Measurements from ENCODE around the gene TRABD2B. TPM values are rescaled to one million over a fixed set of nuclear protein-coding genes. Genes with fewer than 3 reads are reported as not detected.

TRABD2B gene
- total RNA-seq, 5 donors from 2014 or later (not counting 1 experiment from before 2014, with no cell fraction given) = not detected

DNA sequence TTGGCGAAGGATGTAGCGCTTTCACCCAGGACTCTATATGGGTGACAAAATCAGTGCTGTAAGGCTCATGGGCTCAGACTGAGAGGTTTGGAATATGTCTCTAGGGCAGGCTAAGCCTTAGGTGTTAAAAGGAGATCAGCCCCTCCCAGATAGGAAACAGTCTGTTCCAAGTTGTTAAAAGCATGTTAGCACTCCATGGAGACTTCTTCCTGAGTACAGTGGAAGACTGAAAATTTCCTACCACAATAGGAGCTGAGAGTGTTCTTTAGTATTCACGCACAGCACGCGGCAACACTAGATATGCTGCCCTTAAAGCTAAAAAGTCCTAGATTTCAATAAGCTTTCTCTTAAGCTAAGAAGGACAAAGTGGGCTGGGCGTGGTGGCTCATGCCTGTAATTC, 122.1 kb downstream of the TRABD2B start:
- ATAC-seq (replicated peaks in 1 of 4) = no peak
- H3K4me3 ChIP-seq (ENCODE audit: control insufficient read depth in 1 of 2, extremely low read depth in 1 of 2, low read length in 1 of 2) = no peak overlapping the region

DNA sequence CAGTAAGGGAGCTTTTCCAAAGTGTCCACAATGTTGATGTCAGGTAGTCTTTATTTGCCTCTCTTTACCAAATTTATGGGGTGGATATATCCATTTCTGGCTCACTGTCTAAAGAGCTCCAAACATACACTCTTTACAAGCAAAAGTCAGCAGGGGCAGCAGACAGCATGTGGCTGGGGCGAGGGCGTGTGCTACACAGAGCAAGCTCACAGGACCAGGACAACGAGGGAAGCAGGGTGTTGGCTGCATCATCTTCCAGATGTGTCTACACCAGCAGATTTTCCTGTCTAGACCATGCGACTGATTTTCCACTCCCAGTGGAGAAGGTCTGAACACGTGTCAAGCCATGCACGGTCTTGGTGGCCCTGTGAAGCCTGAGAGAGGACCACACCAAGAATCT, 123.8 kb downstream of the TRABD2B start:
- CTCF ChIA-PET = no interaction called here
- no peak overlapping the region for H3K27ac Mint-ChIP-seq
- no peaks in the 10 kb centered on the region for H3K36me3 Mint-ChIP-seq

More for the DNA sequence above, 122.1 kb downstream of the TRABD2B start:
- Histone ChIP-seq H3K36me3 (ENCODE audit: control insufficient read depth in 2 of 2, extremely low read depth in 1 of 2, insufficient read depth in 1 of 2, low read length in 1 of 2) (no peaks in the 10 kb centered on the region), H3K27ac (ENCODE audit: low read length) (no peak overlapping the region), H3K27me3 (replicated peaks in 1 of 2; ENCODE audit: control insufficient read depth in 2 of 2, extremely low read depth in 1 of 2, insufficient read depth in 2 of 2, low read length in 1 of 2) (peaks cover 0 to 9% of the 10 kb centered on the region in 2 experiments), H3K9me3 (no peaks in the 10 kb centered on the region), H3K4me1 (ENCODE audit: control insufficient read depth in 1 of 2, extremely low read depth in 1 of 2, insufficient read depth in 2 of 2, low read length in 2 of 2) (no peaks in the 10 kb centered on the region)
- no CpG with 5 or more reads among the region's 6 CpGs for WGBS (ENCODE audit: insufficient coverage)
- no peaks in the 10 kb centered on the region for H3K9me3 Mint-ChIP-seq
- H3K4me3 Mint-ChIP-seq = no peak overlapping the region
- ChIA-PET POLR2A (no interaction called here), CTCF (no interaction called here)
- peaks cover 5 to 7% of the 10 kb centered on the region in 2 donors for H3K27me3 Mint-ChIP-seq
- H3K4me1 Mint-ChIP-seq = no peaks in the 10 kb centered on the region
- H3K36me3 Mint-ChIP-seq = no peaks in the 10 kb centered on the region
- H3K27ac Mint-ChIP-seq = no peak overlapping the region
- DNase-seq = no peak

DNA sequence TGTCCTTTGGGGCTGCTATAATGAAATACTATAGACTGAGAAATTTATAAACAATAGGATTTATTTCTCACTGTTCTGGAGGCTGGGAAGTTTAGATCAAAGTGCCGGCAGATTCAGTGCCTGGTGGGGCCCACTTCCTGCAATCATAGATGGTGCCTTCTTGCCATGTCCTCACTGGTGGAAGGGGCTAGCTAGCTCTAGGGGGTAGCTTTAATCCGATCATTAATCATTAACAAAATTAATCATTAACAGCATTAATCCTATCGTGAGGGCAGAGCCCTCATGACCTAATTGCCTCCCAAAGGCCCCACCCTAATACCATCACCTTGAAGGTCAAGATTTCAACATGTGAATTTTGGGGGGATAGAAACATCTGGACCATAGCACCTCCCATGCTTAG, 124.3 kb downstream of the TRABD2B start:
- Histone ChIP-seq H3K4me3 (ENCODE audit: control insufficient read depth in 1 of 2, extremely low read depth in 1 of 2, low read length in 1 of 2) (no peak overlapping the region), H3K36me3 (ENCODE audit: control insufficient read depth in 2 of 2, extremely low read depth in 1 of 2, insufficient read depth in 1 of 2, low read length in 1 of 2) (no peaks in the 10 kb centered on the region), H3K27ac (ENCODE audit: low read length) (no peak overlapping the region), H3K9me3 (no peaks in the 10 kb centered on the region), H3K4me1 (ENCODE audit: control insufficient read depth in 1 of 2, extremely low read depth in 1 of 2, insufficient read depth in 2 of 2, low read length in 2 of 2) (no peaks in the 10 kb centered on the region), H3K27me3 (replicated peaks in 1 of 2; ENCODE audit: control insufficient read depth in 2 of 2, extremely low read depth in 1 of 2, insufficient read depth in 2 of 2, low read length in 1 of 2) (peaks cover 0 to 13% of the 10 kb centered on the region in 2 experiments)
- POLR2A ChIA-PET = no interaction called here
- Mint-ChIP-seq H3K4me3 (no peak overlapping the region), H3K27me3 (peaks cover 5 to 7% of the 10 kb centered on the region in 2 donors), H3K9me3 (no peaks in the 10 kb centered on the region), H3K27ac (no peak overlapping the region), H3K36me3 (no peaks in the 10 kb centered on the region), H3K4me1 (no peaks in the 10 kb centered on the region)
- no peak for DNase-seq
- CTCF ChIA-PET = no interaction called here
- no CpG with 5 or more reads among the region's 3 CpGs for WGBS (ENCODE audit: insufficient coverage)
- no peak for ATAC-seq (replicated peaks in 1 of 4)

More for the DNA sequence above, 123.8 kb downstream of the TRABD2B start:
- no peaks in the 10 kb centered on the region for H3K9me3 ChIP-seq
- no peak overlapping the region for H3K27ac ChIP-seq (ENCODE audit: low read length)
- POLR2A ChIA-PET = no interaction called here
- H3K27me3 ChIP-seq (replicated peaks in 1 of 2; ENCODE audit: control insufficient read depth in 2 of 2, extremely low read depth in 1 of 2, insufficient read depth in 2 of 2, low read length in 1 of 2) = peaks cover 0 to 13% of the 10 kb centered on the region in 2 experiments
- H3K36me3 ChIP-seq (ENCODE audit: control insufficient read depth in 2 of 2, extremely low read depth in 1 of 2, insufficient read depth in 1 of 2, low read length in 1 of 2) = no peaks in the 10 kb centered on the region
- Mint-ChIP-seq H3K4me1 (no peaks in the 10 kb centered on the region), H3K4me3 (no peak overlapping the region), H3K9me3 (no peaks in the 10 kb centered on the region), H3K27me3 (peaks cover 5 to 7% of the 10 kb centered on the region in 2 donors)
- no peaks in the 10 kb centered on the region for H3K4me1 ChIP-seq (ENCODE audit: control insufficient read depth in 1 of 2, extremely low read depth in 1 of 2, insufficient read depth in 2 of 2, low read length in 2 of 2)
- no peak overlapping the region for H3K4me3 ChIP-seq (ENCODE audit: control insufficient read depth in 1 of 2, extremely low read depth in 1 of 2, low read length in 1 of 2)
- ATAC-seq (replicated peaks in 1 of 4) (no peak), DNase-seq (no peak)
- 81% methylated on average over 6 of the region's 6 CpGs for WGBS (ENCODE audit: insufficient coverage)

- Mint-ChIP-seq H3K27ac (no peak overlapping the region), H3K27me3 (peaks cover 7 to 11% of the 10 kb centered on the region in 2 donors), H3K4me1 (no peaks in the 10 kb centered on the region), H3K4me3 (no peak overlapping the region), H3K36me3 (no peaks in the 10 kb centered on the region), H3K9me3 (no peaks in the 10 kb centered on the region)
- Histone ChIP-seq H3K36me3 (ENCODE audit: control insufficient read depth in 2 of 2, extremely low read depth in 1 of 2, insufficient read depth in 1 of 2, low read length in 1 of 2) (no peaks in the 10 kb centered on the region), H3K27ac (ENCODE audit: low read length) (no peak overlapping the region), H3K4me1 (ENCODE audit: control insufficient read depth in 1 of 2, extremely low read depth in 1 of 2, insufficient read depth in 2 of 2, low read length in 2 of 2) (no peaks in the 10 kb centered on the region), H3K9me3 (no peaks in the 10 kb centered on the region), H3K27me3 (replicated peaks in 1 of 2; ENCODE audit: control insufficient read depth in 2 of 2, extremely low read depth in 1 of 2, insufficient read depth in 2 of 2, low read length in 1 of 2) (peaks cover 0 to 13% of the 10 kb centered on the region in 2 experiments), H3K4me3 (ENCODE audit: control insufficient read depth in 1 of 2, extremely low read depth in 1 of 2, low read length in 1 of 2) (no peak overlapping the region)
- ChIA-PET POLR2A (no interaction called here), CTCF (no interaction called here)
- DNase-seq = no peak
- peak in 1 of 4 experiments; percentile 9 for ATAC-seq (replicated peaks in 1 of 4)
- 93% methylated on average over 2 of the region's 2 CpGs for WGBS (ENCODE audit: insufficient coverage)
Observed at GRCh38 chr1:47871799-47872353, 125.3 kb downstream of the TRABD2B start.

DNA sequence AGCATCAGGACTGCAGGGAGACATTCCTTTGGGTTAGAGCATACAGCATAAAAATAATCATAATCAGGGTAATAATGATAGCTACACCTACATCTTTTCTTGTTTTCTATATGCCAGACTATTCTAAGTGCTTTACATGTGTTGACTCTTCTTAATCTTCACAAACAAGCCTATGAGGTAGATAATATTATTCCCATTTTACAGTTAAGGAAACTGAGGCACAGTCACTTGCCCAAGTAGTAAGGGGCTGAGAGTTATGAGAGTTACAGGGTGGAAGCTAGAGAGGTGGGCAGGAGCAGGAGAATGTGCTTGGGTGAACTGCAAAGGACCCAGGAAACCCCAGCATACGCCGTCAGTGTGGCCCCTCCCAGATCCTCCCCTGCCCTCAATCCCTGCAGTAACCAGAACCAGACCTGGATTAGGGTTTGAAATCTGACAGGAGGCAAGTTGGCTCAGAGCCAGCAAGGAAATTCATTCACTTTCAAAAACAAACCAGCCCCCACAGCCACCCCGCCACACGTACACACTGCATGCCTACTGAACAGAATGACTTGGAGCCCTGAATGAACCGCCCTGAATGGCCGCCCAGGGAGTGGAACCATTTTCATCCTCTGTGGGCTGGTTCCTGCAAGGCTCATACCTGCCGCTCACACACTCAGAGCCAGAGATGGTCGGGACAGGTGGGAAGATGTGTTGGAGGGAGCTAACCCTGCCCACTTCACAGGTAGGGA, 126.1 kb downstream of the TRABD2B start:
- 93% methylated on average over 2 of the region's 8 CpGs for WGBS (ENCODE audit: insufficient coverage)
- DNase-seq (no peak), ATAC-seq (replicated peaks in 1 of 4) (no peak)
- H3K4me3 ChIP-seq (ENCODE audit: control insufficient read depth in 1 of 2, extremely low read depth in 1 of 2, low read length in 1 of 2) = no peak overlapping the region
- CTCF ChIA-PET = no interaction called here
- POLR2A ChIA-PET = no interaction called here
- H3K27ac Mint-ChIP-seq = no peak overlapping the region
- H3K27ac ChIP-seq (ENCODE audit: low read length) = no peak overlapping the region
- no peaks in the 10 kb centered on the region for H3K4me1 Mint-ChIP-seq
- H3K36me3 ChIP-seq (ENCODE audit: control insufficient read depth in 2 of 2, extremely low read depth in 1 of 2, insufficient read depth in 1 of 2, low read length in 1 of 2) = no peaks in the 10 kb centered on the region
- H3K9me3 Mint-ChIP-seq = no peaks in the 10 kb centered on the region
- no peaks in the 10 kb centered on the region for H3K4me1 ChIP-seq (ENCODE audit: control insufficient read depth in 1 of 2, extremely low read depth in 1 of 2, insufficient read depth in 2 of 2, low read length in 2 of 2)
- no peaks in the 10 kb centered on the region for H3K9me3 ChIP-seq
- no peak overlapping the region for H3K4me3 Mint-ChIP-seq
- peaks cover 0 to 15% of the 10 kb centered on the region in 2 experiments for H3K27me3 ChIP-seq (replicated peaks in 1 of 2; ENCODE audit: control insufficient read depth in 2 of 2, extremely low read depth in 1 of 2, insufficient read depth in 2 of 2, low read length in 1 of 2)
- peaks cover 7 to 8% of the 10 kb centered on the region in 2 donors for H3K27me3 Mint-ChIP-seq
- H3K36me3 Mint-ChIP-seq = no peaks in the 10 kb centered on the region

- H3K27ac ChIP-seq (ENCODE audit: low read length) = no peak overlapping the region
- POLR2A ChIA-PET = no interaction called here
Observed at GRCh38 chr1:47870480-47870879, 126.7 kb downstream of the TRABD2B start.

More at GRCh38 chr1:47870480-47870879, 126.7 kb downstream of the TRABD2B start:
- no peaks in the 10 kb centered on the region for H3K4me1 ChIP-seq (ENCODE audit: control insufficient read depth in 1 of 2, extremely low read depth in 1 of 2, insufficient read depth in 2 of 2, low read length in 2 of 2)
- Mint-ChIP-seq H3K9me3 (no peaks in the 10 kb centered on the region), H3K27ac (no peak overlapping the region), H3K36me3 (no peaks in the 10 kb centered on the region), H3K4me1 (no peaks in the 10 kb centered on the region), H3K4me3 (no peak overlapping the region), H3K27me3 (peaks cover 1 to 8% of the 10 kb centered on the region in 2 donors)
- H3K27me3 ChIP-seq (replicated peaks in 1 of 2; ENCODE audit: control insufficient read depth in 2 of 2, extremely low read depth in 1 of 2, insufficient read depth in 2 of 2, low read length in 1 of 2) = peaks cover 0 to 12% of the 10 kb centered on the region in 2 experiments
- 58% methylated on average over 2 of the region's 4 CpGs for WGBS (ENCODE audit: insufficient coverage)
- H3K9me3 ChIP-seq = no peaks in the 10 kb centered on the region
- DNase-seq (no peak), ATAC-seq (replicated peaks in 1 of 4) (no peak)
- H3K36me3 ChIP-seq (ENCODE audit: control insufficient read depth in 2 of 2, extremely low read depth in 1 of 2, insufficient read depth in 1 of 2, low read length in 1 of 2) = no peaks in the 10 kb centered on the region
- CTCF ChIA-PET = no interaction called here
- no peak overlapping the region for H3K4me3 ChIP-seq (ENCODE audit: control insufficient read depth in 1 of 2, extremely low read depth in 1 of 2, low read length in 1 of 2)
